ENCODE data around the gene RFWD3.
A peak's percentile ranks its signal among the peaks of the same experiment; 100 is the strongest.
"Not testable (repeated sequence)": the region's sequence is repeated elsewhere in the genome, so short reads cannot be mapped to it uniquely, and the experiment has no call there.

Gene RFWD3, protein sequence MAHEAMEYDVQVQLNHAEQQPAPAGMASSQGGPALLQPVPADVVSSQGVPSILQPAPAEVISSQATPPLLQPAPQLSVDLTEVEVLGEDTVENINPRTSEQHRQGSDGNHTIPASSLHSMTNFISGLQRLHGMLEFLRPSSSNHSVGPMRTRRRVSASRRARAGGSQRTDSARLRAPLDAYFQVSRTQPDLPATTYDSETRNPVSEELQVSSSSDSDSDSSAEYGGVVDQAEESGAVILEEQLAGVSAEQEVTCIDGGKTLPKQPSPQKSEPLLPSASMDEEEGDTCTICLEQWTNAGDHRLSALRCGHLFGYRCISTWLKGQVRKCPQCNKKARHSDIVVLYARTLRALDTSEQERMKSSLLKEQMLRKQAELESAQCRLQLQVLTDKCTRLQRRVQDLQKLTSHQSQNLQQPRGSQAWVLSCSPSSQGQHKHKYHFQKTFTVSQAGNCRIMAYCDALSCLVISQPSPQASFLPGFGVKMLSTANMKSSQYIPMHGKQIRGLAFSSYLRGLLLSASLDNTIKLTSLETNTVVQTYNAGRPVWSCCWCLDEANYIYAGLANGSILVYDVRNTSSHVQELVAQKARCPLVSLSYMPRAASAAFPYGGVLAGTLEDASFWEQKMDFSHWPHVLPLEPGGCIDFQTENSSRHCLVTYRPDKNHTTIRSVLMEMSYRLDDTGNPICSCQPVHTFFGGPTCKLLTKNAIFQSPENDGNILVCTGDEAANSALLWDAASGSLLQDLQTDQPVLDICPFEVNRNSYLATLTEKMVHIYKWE

DNA sequence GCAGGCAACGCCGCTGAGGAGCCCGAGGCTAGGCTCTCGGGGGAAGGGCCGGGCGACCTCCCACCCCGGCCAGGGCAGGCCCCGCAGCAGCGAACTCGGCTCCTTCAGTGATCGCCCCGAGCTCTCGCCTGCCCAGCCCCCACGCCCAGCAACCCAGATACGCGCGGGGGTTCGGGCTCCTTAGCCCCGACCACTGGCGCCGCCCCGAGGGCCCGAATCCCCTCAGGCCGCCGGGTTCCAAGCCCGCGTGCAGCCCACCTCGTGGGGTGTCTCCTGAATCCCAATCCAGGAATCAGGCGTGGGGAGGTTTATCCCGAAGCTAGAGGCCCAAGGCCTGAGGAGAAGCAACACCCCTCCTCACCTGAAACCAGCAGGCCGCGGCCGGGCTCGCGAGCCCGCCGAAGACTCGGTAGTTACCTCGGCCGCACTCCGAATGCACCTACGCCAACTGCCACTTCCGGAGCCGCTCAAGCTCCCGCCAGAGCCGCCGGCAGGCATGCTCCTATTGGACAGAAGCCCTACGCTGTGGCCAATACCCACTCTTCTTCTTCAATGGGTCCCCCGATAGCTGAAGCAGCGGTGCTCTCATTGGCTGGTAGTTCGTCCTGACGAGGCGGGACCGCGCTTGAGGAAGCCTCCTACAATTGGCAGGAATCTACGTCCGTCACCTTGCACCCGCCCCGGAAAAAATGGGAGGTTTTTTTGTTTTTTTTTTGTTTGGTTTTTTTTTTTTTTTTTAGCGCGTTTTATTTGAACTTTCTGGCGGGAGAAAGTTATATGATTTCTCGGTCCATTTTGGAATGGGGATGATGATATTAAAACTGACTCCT is at the start of gene RFWD3:
Gene RFWD3, minus strand, starts transcription at position 453 of the 830 bp plus-strand sequence. CDS start 5,428 bp downstream, outside the sequence.
- peak; percentile 91 for DNase-seq (ENCODE audit: low read depth, low spot score)

DNA sequence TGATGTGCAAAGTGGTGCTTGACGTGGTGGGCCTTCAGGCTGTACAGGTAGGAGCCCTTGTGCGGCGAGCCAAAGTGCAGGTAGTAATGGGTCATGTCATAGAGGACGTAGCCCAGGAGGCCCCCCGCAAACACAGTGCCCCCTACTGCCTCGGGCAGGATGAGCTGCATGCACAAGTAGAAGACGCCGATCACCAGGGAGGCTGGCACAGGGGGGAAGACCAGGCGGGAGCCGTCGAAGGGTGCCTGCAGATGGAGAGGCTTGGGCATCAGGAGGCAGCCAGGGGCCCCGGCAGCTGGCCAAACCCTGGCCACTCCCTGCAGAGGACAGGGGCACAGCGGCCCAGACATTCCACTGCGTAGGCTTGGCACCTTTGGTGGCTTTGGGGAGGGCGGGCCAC is 49.7 kb upstream of the RFWD3 start:
- DNase-seq (ENCODE audit: low read depth, low spot score) = no peak

DNA sequence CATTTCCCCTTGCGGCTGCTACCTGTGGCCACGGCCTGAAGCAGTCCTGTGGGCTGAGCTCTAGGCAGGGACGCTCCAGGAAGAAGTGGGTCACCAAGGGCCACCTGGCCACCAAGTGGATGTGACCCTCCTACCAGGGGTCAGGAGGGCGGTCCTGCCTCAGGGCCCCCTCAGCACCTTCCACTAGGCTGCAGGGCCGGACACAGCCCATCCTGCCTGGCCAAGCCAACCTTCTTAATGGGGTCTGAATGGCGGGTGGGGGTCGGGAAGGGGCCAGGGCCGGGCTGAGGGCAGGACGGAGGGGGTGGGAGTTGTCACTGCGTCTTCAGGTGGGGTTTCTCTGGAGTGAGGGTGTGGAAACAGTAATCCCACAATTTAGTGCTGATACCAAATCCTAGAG is 47.2 kb upstream of the RFWD3 start:
- DNase-seq (ENCODE audit: low read depth, low spot score) = no peak

DNA sequence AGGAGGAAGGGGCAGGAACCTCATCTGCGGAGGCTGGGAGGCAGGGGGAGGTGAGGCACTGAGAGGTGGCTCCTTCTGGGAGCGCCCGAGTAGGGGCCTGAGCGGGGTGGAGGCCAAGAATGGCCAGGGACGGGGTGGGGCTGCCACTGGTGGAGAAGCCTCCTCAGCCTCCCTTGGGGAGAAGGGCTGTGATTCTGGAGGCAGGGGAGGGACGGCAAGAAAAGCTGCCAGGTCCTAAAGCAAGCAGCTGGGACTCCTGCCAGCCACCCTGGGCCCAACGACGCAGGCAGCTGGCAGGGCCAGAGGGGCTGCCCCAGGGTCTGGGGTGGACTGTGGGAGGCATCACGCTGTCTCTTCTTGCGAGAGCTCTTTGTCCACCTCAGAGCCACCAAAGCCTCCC is 46.6 kb upstream of the RFWD3 start:
- no peak for DNase-seq (ENCODE audit: low read depth, low spot score)

DNA sequence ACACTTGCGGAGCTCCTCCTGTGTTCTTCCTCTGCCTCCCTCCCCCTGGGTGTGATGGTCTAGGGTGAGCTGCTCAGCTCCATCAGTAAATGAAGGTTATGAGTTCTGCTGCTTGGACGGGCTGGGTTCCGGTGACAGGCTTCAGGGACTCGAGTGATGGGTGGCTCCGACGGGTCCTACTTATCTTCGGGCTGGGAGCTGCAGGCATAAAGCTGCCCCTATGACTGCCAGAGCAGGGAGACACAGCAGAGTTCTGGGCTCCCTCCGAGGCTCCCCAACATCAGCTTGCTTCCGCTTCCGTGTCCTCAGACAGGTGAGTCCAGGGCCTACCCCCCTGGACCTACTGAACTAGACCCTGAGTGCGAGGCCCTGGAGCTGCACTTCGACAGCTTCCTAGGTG is 45.3 kb upstream of the RFWD3 start:
- DNase-seq (ENCODE audit: low read depth, low spot score) = no peak

DNA sequence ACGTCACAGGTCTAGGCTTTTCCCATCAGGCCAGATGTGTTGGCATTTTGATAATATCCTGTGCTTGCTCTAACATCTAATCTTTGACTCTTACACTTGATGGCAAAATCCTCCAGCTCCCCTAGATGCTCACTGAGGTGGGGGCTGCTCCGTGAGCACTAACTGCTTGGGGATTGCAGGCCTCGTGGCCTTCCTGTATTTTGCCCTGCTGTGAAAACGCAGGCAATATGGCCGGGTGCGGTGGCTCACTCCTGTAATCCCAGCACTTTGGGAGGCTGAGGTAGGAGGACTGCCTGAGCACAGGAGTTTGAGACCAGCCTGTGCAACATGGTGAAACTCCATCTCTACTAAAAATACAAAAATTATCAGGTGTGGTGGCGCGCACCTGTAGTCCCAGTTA is 43.7 kb upstream of the RFWD3 start:
- no peak for DNase-seq (ENCODE audit: low read depth, low spot score)

DNA sequence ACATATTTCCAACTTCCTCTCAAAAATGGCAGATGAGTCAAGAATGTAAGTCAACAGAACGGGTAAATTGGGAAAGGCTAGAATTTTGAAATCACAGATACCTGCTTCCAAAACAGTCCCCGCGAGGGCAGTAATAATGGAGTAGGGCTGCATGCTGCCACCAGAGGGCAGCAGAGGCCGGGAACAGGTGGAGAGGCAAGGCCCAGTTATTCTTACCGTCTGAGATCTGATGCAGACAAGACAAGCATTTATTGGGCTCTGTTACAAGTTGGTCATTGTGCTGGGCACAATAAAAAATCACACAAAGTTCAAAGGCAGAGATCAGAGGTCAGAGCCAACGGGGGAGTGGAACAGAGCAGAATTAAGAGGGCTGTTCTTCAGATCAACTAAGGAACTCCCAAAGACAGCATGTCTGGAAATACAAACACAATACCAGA is 42.8 kb upstream of the RFWD3 start:
- peak; percentile 62 for DNase-seq (ENCODE audit: low read depth, low spot score)

DNA sequence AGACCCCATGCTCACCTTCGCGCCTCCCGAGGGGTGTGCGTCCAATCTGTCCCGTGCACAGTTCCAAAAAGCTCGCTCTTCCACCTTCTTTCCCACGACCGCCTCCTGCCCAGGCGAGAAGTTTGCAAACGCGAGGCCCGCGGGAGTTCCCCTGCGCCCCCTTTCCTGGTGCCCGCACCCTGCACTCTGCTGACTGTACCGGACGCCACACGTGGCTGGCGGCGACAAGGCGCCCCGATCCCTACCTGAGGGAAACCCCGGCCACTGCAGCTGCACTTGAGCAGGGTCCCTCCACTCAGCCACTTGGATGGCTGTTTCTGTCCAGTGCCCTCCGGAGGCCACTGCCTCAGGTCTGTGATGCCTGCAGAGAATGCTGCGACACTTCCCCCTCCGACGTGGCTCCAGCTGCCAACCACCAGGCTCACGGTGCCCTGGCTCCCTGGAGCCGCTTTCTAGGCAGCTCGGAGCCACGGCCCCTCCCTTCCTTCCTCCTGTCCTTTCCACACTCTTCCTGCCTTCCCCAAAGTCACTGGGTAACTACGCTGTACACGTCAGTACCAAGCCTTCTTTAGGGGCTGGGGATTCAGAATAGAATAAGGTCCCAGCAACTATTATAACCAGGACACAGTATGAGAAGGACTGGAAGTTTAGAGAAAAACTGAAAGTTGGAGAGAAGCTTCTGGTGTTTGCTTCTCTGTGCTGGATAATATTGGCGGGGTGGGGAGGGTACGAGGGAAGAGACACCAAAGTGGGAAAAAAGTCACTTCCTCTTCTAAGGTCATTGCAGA is 34.0 kb upstream of the RFWD3 start, which contains the start of gene MLKL:
Gene MLKL, minus strand, starts transcription at position 425 of the 788 bp plus-strand sequence. CDS start 5,105 bp downstream, outside the sequence.
- DNase-seq (ENCODE audit: low read depth, low spot score) = peak; percentile 21

DNA sequence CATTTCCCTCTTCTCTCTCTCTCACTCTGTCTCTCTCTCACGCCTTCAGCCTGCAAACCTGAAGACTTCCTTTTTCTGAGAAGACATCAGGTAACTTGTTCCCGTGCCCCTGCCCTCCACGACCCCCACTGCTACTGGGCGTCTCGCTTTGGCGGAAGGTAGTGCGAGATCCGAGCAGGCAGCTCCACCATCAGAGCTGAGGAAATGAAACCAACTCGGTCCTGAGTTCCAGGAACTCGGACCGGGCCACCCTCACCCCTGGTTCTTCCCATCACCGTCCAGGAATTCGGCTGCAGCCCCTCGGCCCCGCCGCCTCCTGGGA is 33.4 kb upstream of the RFWD3 start:
- no peak for DNase-seq (ENCODE audit: low read depth, low spot score)

DNA sequence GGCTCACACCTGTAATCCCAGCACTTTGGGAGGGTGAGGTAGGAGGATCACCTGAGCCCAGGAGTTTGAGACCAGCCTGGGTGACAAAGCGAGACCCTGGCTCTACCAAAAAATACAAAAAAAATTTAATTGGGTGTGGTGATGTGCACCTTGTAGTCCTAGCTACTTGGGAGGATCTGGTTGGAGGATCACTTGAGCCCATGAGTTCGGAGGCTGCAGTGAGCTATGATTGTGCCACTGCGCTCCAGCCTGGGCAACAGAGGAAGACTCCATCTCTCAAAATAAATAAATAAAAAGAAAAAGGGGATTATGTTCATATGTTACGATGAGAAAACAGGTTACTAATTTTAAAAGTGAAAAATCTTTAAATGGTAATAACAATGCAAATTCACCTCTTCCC is 33.0 kb upstream of the RFWD3 start:
- DNase-seq (ENCODE audit: low read depth, low spot score) = no peak

DNA sequence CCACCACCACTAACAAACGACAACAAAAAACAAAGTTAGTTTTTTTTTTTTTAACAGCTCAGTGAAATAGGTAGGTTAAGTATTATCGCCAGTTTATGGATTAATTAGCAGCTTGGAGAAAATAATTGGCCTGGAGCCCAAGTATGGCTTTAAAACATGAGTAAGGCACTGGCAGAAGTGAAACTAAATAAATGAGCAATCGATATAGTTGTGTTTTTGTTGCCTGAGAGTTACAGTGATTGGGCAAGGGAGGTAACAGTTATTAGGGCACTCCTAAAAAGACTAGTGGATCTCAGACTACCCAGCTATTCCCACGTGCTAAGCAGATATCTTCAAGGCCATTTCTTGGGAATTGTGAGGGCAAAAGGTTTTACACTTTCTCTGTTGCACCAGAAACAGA is 31.5 kb upstream of the RFWD3 start:
- DNase-seq (ENCODE audit: low read depth, low spot score) = no peak

DNA sequence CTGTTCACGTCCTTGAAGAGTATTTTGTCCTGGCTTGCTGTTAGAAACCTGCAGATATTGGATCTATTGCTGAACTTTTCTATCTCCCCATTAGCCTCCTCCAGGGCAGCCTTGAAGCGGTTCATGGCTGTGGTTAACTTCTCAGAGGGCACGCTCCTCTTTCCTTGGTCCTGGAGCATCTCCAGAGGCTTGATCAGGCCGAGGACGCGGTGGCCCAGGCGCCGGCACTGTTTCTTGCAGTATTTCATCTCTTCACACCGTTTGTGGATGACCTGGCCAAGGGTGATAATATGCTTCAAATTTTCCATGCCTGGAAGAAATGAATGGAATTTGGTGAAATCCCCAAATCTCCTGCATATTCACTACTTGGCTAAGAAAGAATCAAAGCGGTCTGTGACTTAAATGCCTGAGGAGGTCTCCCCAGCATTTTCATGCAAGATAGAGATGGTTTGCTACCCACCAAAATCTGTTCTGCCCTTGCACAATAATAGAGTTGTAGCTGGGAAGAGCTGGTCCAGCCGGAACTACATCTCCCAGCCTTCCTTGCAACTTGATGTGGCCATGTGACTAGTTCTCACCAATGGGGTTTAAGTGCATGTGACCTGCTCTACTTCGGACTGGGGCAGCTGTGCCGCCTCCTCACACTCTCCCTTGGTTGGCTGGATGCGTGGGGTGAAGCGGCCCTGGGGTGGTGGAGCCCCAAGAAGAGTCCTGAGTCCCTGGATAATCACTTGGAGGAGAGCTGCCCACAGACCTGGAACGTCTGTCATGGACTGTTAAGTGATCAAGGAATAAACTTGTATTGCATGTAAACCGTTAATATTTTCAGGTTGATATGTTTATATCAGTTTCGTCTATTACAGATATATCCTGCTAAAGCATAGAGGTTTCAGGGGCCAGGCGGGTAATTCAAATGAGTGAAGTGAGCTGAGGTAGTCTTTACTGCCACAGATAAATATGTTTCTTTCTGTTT is 29.1 kb upstream of the RFWD3 start:
- no peak for DNase-seq (ENCODE audit: low read depth, low spot score)

DNA sequence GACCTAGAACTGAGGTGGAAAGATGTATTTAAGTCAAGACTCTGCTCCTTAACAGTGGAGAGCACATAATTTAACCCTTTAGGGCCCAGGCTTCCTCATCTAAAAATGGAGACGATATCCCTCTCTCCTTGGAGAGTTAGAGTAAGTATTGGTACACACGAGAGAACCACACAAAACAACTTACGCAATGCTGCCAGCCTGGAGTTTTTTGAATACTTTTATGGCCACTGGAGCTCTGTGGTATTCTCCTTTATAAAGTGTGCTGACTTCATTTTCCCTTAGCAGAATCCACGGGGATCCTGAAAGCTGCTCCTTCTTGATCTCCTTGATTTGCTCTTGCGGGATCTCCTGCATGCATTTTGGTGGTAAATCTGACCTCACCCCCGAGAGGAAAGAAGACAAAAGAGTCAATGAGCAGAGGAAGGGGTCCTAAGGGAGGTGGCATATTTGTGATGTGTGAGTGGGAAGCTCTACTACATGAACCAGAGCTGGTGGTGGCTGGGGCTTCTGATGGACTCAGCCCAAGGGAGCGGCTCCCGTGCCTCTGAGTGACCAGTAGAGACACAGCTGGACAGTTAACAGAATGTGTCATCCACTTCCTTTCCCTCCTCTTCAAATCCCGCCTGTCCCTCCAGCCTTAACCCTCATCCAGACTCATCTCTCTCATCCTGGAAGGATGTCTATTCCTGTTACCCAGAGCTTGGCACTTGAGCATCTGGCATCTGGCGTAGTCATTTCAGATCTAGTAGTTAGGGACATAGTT is 24.6 kb upstream of the RFWD3 start:
- no peak for DNase-seq (ENCODE audit: low read depth, low spot score)

DNA sequence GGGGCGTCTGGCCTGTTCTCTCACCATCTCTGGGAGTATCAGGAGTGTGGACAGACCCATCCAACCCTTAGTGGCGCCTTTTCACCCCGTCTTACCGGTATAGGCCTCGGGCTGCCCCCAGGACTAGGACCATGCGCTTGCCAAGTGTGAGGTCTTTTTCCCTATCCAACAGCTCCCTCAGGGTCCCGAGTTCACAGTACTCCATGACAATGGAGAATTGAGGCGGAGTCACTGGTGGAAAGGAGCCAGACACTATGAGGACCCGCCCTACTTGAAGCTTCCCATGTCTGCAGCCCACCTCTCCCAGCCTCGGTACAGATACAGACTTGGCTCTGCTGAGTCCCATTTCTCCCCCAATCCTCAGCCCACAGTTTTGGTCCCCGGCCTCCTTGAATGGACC is 15.9 kb upstream of the RFWD3 start:
- DNase-seq (ENCODE audit: low read depth, low spot score) = no peak

DNA sequence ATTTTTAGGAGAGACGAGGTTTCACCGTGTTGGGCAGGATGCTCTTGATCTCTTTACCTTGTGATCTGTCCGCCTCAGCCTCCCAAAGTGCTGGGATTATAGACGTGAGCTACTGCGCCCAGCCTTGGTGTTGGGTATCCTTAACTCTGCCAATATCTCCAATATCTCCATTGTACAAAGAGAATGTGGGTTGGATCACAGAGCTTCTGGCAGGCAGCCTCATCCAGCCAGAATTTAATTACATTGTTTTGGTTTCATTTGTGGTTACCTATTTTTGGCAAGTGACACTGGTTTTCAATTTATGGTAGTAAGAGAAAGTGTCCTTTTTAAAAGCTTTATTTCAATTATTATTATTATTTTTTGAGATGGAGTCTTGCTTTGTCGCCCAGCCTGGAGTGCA is 14.0 kb upstream of the RFWD3 start:
- no peak for DNase-seq (ENCODE audit: low read depth, low spot score)

DNA sequence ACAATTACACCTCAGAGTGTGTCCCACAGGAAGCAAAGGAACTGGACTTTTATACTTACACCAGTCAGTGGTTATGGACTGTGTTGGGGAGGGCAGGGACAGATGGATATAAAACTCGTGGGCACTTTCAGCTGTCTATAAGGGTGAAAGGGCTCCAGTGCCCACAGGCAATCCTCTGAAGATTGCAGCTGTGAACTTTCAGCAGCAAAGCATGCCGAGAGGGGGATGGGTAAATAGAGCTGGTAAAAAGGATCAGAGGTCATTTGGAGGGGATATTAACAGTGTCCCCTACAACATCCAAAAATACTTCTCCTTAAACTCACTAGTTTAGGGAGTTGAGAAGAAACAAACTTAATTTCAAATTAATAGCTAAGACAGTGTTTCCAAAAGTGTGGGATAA is 13.3 kb upstream of the RFWD3 start:
- no peak for DNase-seq (ENCODE audit: low read depth, low spot score)

DNA sequence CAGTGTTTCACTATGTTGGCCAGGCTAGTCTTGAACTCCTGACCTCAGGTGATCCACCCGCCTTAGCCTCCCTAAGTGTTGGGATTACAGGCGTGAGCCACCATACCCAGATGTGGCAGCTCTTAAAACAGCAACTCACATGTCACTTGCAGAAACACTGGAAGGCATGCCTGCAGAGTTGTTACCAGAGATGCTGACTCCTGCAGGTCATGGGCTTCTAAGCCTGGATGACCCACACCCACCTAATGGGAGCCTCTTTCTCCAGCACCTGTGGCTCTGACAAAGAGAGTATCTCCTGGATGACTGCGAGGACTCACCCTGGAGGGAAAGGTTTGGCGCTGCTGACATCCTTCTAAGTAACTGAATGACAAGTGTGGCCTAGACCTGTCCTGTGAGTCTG is 11.2 kb upstream of the RFWD3 start:
- no peak for DNase-seq (ENCODE audit: low read depth, low spot score)

DNA sequence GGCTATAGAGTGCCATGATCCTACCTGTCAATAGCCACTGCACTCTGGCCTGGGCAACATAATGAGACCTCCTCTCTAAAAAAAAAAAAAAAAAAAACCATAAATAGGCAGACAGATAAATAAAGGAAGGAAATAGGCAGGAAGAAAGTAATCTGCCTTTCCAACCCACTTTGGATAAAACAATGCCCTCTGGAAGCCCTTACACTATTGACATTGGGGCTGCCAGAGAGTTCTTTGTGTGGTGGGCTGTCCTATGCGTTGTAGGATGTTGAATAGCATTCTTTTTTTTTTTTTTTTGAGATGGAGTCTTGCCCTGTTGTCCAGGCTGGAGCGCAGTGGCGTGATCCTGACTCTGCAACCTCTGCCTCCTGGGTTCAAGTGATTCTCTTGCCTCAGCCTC is 7.2 kb upstream of the RFWD3 start:
- no peak for DNase-seq (ENCODE audit: low read depth, low spot score)

DNA sequence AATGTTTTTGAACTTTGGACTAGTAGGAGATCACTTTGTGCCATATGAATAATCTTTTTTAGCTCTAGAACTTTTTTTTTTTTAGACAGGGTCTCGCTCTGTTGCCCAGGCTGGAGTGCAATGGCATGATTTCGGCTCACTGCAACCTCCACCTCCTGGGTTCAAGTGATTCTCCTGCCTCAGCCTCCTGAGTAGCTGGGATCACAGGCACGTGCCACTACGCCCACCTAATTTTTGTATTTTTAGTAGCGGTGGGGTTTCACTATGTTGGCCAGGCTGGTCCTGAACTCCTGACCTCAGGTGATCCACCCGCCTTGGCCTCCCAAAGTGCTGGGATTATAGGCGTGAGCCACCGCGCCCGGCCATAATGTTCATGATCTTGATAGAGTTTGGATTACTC is 2.2 kb upstream of the RFWD3 start:
- not testable (repeated sequence) for DNase-seq (ENCODE audit: low read depth, low spot score)
